ENCODE measurements around the gene HBD.
A peak's percentile ranks its signal among the peaks of the same experiment; 100 is the strongest.
"Not testable (repeated sequence)": the region's sequence is repeated elsewhere in the genome, so short reads cannot be mapped to it uniquely, and the experiment has no call there.

HBD gene

GRCh38 chr11:5234381-5234834 lies at the start of gene HBD:
TSS of gene HBD (minus strand) at chr11:5234483. CDS start at chr11:5234433, 50 bp downstream.
- DNase-seq (ENCODE audit: low read depth, low spot score): no peak

GRCh38 chr11:5283882-5284281 lies 49.6 kb upstream of the HBD start:
- no peak for DNase-seq (ENCODE audit: low read depth, low spot score)

GRCh38 chr11:5283086-5283485 lies 48.8 kb upstream of the HBD start:
- DNase-seq (ENCODE audit: low read depth, low spot score): no peak

- no peak for DNase-seq (ENCODE audit: low read depth, low spot score)
These were observed 48.3 kb upstream of the HBD start for GRCh38 chr11:5282628-5283027.

- no peak for DNase-seq (ENCODE audit: low read depth, low spot score)
These were observed 47.3 kb upstream of the HBD start for GRCh38 chr11:5281596-5281995.

GRCh38 chr11:5280582-5281102 lies 46.4 kb upstream of the HBD start:
- peak; percentile 98 for DNase-seq (ENCODE audit: low read depth, low spot score)

- DNase-seq (ENCODE audit: low read depth, low spot score): no peak
These were observed 45.3 kb upstream of the HBD start for GRCh38 chr11:5279471-5280090.

- no peak for DNase-seq (ENCODE audit: low read depth, low spot score)
These were observed 43.6 kb upstream of the HBD start for GRCh38 chr11:5277807-5278382.

- DNase-seq (ENCODE audit: low read depth, low spot score): no peak
These were observed 42.4 kb upstream of the HBD start for GRCh38 chr11:5276697-5277096.

GRCh38 chr11:5275369-5276110 lies 41.3 kb upstream of the HBD start:
- no peak for DNase-seq (ENCODE audit: low read depth, low spot score)

GRCh38 chr11:5274395-5274794 lies 40.1 kb upstream of the HBD start:
- no peak for DNase-seq (ENCODE audit: low read depth, low spot score)

GRCh38 chr11:5272395-5273017 lies 38.2 kb upstream of the HBD start:
- DNase-seq (ENCODE audit: low read depth, low spot score): no peak

- DNase-seq (ENCODE audit: low read depth, low spot score): no peak
These were observed 35.4 kb upstream of the HBD start, which contains the start of gene HBE1 for GRCh38 chr11:5269715-5270147. TSS of gene HBE1 (minus strand) at chr11:5269945. CDS start at chr11:5269890, 55 bp downstream.

GRCh38 chr11:5267033-5267563 lies 32.8 kb upstream of the HBD start:
- DNase-seq (ENCODE audit: low read depth, low spot score): no peak

GRCh38 chr11:5266609-5267008 lies 32.3 kb upstream of the HBD start:
- no peak for DNase-seq (ENCODE audit: low read depth, low spot score)

- no peak for DNase-seq (ENCODE audit: low read depth, low spot score)
These were observed 31.5 kb upstream of the HBD start for GRCh38 chr11:5265832-5266231.

- DNase-seq (ENCODE audit: low read depth, low spot score): no peak
These were observed 24.4 kb upstream of the HBD start for GRCh38 chr11:5258543-5259262.

- no peak for DNase-seq (ENCODE audit: low read depth, low spot score)
These were observed 23.0 kb upstream of the HBD start for GRCh38 chr11:5257296-5257695.

- DNase-seq (ENCODE audit: low read depth, low spot score): not testable (repeated sequence)
These were observed 20.5 kb upstream of the HBD start, which contains the start of gene HBG2 for GRCh38 chr11:5254646-5255413. TSS of gene HBG2 (minus strand) at chr11:5254781. CDS start at chr11:5254728, 53 bp downstream.

GRCh38 chr11:5254023-5254422 lies 19.7 kb upstream of the HBD start:
- not testable (repeated sequence) for DNase-seq (ENCODE audit: low read depth, low spot score)

Measured in smooth muscle cell of the brain vasculature (primary cell).